IPS-15b (cell line): Measurements from ENCODE around the gene UPK1B.
"Not testable (repeated sequence)": the region's sequence is repeated elsewhere in the genome, so short reads cannot be mapped to it uniquely, and the experiment has no call there.

ENCODE experiments used
- H3K27me3 ChIP-seq: one replicate; pipeline ENCODE4 v1.6.1; 2013; ENCODE audit warnings: low read length; ENCODE audit not compliant: control insufficient read depth, insufficient read depth
- H3K36me3 ChIP-seq: one replicate; pipeline ENCODE4 v1.6.1; 2013; ENCODE audit warnings: low read length; ENCODE audit not compliant: control insufficient read depth, insufficient read depth
- H3K4me1 ChIP-seq: one replicate; pipeline ENCODE4 v1.6.1; 2013; ENCODE audit warnings: mild to moderate bottlenecking, low read length; ENCODE audit not compliant: control insufficient read depth, insufficient read depth
- H3K4me3 ChIP-seq: one replicate; pipeline ENCODE4 v1.5.1; 2013; ENCODE audit warnings: low read depth, low read length
- H3K9ac ChIP-seq: one replicate; pipeline ENCODE4 v1.6.1; 2013; ENCODE audit warnings: low read depth, mild to moderate bottlenecking, low read length
- H3K9me3 ChIP-seq: one replicate; pipeline ENCODE4 v1.6.1; 2013; ENCODE audit warnings: mild to moderate bottlenecking, low read length; ENCODE audit not compliant: control insufficient read depth, insufficient read depth

The UPK1B gene

DNA sequence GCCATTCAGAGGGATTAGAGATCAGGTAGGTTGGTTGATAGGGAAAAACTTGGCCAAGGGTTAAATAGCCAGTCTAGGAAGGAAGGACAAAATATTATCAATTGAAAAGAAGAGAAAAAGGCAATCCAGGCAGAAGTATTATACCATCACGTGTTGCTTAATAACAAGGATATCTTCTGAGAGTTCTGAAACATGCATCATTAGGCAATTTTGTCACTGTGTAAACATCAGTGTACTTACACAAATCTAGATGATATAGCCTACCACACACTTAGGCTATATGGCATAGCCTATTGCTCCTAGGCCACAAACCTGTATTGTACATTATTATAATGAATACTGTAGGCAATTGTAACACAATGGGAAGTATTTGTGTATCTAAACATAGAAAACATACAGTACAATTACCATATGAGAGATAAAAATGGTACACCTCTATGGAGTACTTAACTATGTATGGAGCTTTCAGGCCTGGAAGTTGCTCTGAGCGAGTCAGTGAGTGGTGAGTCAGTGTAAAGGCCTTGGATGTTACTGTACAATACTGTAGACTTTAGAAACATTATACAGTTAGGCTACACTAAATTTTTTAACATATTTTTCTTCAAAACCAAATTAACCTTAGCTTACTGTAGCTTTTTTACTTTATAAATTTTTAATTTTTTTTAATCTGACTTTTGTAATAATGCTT lies 24.8 kb upstream of the UPK1B start:
- peaks cover 2% of the 10 kb centered on the region for H3K4me1 ChIP-seq
- H3K9ac ChIP-seq: no peak overlapping the region
- no peaks in the 10 kb centered on the region for H3K36me3 ChIP-seq
- H3K9me3 ChIP-seq: no peaks in the 10 kb centered on the region
- no peak overlapping the region for H3K4me3 ChIP-seq
- peaks cover 4% of the 10 kb centered on the region for H3K27me3 ChIP-seq

DNA sequence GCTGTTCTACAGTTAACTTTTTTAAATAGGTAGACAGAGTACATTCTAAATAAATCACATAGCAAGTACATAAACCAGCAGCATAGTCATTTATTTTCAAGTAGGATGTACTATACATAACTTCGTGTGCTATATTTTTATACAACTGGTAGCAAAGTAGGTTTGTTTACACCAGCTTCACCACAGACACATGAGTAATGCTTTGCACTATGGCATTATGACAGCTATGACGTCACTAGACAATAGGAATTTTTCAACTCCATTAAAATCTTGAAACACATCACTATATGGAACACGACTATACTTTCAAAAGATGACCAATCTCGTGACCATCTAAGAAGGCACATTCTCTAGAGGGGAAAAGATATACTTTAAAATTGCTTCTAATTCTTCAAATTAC lies 23.9 kb upstream of the UPK1B start:
- peaks cover 4% of the 10 kb centered on the region for H3K27me3 ChIP-seq
- no peak overlapping the region for H3K4me3 ChIP-seq
- H3K9me3 ChIP-seq: no peaks in the 10 kb centered on the region
- no peaks in the 10 kb centered on the region for H3K36me3 ChIP-seq
- H3K4me1 ChIP-seq: peaks cover 2% of the 10 kb centered on the region
- no peak overlapping the region for H3K9ac ChIP-seq

DNA sequence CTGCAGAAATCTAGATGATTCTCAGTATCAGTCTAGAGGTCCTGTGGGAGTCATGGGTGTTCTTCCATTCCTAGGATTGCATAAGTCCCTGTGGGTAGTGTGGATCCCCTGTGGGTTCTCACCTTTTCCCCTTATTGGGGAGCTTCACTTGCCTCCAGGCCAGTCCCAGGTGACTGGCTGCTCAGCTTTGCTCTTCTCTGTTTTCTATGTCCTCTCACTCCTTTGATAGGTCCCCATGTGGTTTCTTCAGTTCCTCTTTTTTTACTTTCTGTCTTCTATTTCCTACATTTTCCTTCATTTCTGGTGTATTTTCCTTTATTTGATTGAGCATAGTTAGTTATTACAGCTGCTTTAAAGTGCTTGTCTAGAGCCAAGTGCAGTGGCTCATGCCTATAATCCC lies 16.5 kb upstream of the UPK1B start:
- H3K4me1 ChIP-seq: no peaks in the 10 kb centered on the region
- no peaks in the 10 kb centered on the region for H3K36me3 ChIP-seq
- no peaks in the 10 kb centered on the region for H3K9me3 ChIP-seq
- H3K9ac ChIP-seq: no peak overlapping the region
- no peak overlapping the region for H3K4me3 ChIP-seq
- H3K27me3 ChIP-seq: no peaks in the 10 kb centered on the region

DNA sequence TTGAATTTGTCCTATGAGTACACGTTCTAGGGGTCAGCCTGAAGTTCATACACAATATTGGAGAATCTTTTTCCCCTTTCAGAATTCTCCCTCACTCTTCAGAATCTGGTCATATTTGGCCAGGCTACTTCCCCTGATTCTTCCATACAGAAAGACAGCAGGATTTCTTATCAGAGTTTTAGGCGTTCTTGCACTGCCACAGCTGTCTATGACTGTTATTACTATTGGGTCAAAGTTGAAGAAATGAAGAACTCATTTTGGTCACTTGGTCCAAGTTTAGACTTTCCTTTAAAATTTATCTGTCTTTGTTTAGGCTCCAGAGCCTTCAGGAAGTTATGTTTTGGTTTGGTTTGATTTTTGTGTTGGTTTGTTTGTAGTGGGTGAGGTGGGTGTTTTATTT lies 15.4 kb upstream of the UPK1B start:
- Histone ChIP-seq H3K36me3 (no peaks in the 10 kb centered on the region), H3K9me3 (no peaks in the 10 kb centered on the region)

DNA sequence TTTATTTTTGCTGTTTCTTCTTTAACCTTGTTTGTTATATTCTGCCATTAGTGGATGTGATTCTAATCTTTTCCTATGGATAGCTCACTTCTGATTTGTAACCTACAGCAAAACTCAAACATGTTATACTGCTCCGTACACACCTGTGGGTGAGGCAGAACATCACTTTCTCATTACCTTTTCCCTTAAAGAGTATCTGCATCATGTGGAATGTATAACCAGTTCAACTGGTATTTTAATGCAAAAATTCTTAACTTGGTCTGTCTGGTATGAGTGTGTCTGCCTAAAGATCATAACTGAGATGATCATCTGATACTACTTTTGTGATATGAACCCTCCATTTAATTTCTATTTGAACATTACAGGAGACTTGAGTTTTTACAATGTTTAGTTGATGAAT lies 13.0 kb upstream of the UPK1B start:
- Histone ChIP-seq H3K9ac (no peak overlapping the region), H3K36me3 (no peaks in the 10 kb centered on the region), H3K27me3 (no peaks in the 10 kb centered on the region), H3K4me1 (no peaks in the 10 kb centered on the region), H3K9me3 (peaks cover 6% of the 10 kb centered on the region), H3K4me3 (no peak overlapping the region)

More for the DNA sequence above, 15.4 kb upstream of the UPK1B start:
- Histone ChIP-seq H3K27me3 (no peaks in the 10 kb centered on the region), H3K9ac (no peak overlapping the region), H3K4me1 (no peaks in the 10 kb centered on the region), H3K4me3 (no peak overlapping the region)

DNA sequence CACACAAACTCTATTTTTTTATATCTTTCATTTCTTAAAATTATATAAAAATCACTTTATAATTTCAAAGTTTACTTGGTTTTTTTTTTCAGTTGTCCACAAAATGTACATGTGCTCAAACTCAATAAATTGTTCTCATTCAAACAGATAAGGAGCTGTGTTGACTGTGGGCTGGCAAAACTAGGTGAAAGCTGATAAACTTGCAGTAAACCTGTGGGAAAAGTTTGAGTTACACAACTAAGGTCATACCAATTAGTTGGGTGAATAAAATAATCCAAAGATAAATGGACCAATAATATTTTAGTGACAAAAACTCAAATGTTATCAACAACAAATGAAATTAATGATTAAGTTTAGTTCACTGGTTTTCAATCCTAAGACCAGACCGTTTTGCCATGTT lies 12.6 kb upstream of the UPK1B start:
- Histone ChIP-seq H3K9me3 (peaks cover 6% of the 10 kb centered on the region), H3K27me3 (no peaks in the 10 kb centered on the region), H3K36me3 (no peaks in the 10 kb centered on the region), H3K4me3 (no peak overlapping the region), H3K9ac (no peak overlapping the region), H3K4me1 (no peaks in the 10 kb centered on the region)

DNA sequence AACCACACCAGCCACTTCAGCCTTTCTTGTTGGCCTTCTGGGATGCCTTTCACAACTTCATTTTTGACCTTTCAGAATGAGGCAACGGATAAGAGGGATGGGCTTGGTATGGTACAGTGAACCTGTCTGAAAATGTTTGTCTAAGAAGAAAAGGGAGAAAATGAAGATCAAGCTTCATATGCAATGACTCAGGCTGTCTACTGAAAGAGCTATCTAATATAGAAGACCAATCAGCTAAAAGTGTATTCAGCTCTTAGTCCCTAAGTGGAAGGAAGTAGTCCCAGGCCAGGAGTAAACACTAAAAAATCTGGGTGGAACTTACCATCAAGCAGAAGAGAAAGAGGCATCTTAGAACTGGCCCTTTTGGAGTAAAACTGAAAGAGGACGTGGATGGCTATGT lies 12.2 kb upstream of the UPK1B start:
- Histone ChIP-seq H3K9ac (no peak overlapping the region), H3K4me1 (no peaks in the 10 kb centered on the region), H3K4me3 (no peak overlapping the region), H3K27me3 (no peaks in the 10 kb centered on the region), H3K9me3 (peaks cover 6% of the 10 kb centered on the region), H3K36me3 (no peaks in the 10 kb centered on the region)

DNA sequence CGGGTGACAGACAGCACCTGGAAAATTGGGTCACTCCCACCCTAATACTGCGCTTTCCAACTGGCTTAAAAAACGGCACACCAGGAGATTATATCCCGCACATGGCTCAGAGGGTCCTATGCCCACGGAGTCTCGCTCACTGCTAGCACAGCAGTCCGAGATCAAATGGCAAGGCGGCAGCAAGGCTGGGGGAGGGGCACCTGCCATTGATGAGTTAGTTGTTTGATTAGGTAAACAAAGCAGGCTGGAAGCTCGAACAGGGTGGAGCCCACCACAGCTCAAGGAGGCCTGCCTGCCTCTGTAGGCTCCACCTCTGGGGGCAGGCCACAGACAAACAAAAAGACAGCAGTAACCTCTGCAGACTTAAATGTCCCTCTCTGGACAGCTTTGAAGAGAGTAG lies 8.7 kb upstream of the UPK1B start:
- not testable (repeated sequence) for H3K36me3 ChIP-seq, H3K9ac ChIP-seq, H3K9me3 ChIP-seq, H3K27me3 ChIP-seq, H3K4me1 ChIP-seq, H3K4me3 ChIP-seq

DNA sequence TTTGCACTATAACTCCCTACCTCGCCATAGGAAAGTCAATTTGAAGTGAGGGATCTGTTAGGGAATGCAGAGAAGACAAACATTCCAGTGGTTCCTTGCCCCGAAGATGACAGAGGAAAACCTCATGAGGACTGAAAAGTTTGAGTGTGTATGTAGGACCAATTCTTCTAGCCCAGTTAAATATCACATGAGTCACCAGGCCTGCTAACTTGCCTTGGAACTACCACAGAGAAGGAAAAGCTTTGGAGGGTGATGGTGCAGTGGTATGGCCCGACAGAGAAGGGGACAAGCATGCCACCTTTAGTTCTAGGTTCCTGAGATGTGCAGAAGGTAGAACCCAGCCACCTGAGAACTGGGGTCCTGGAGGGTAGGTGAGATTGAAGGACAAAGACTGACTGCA lies 2.6 kb upstream of the UPK1B start:
- no peak overlapping the region for H3K9ac ChIP-seq
- no peak overlapping the region for H3K4me3 ChIP-seq
- H3K9me3 ChIP-seq: no peaks in the 10 kb centered on the region
- no peaks in the 10 kb centered on the region for H3K36me3 ChIP-seq
- peaks cover 4% of the 10 kb centered on the region for H3K27me3 ChIP-seq
- no peaks in the 10 kb centered on the region for H3K4me1 ChIP-seq

DNA sequence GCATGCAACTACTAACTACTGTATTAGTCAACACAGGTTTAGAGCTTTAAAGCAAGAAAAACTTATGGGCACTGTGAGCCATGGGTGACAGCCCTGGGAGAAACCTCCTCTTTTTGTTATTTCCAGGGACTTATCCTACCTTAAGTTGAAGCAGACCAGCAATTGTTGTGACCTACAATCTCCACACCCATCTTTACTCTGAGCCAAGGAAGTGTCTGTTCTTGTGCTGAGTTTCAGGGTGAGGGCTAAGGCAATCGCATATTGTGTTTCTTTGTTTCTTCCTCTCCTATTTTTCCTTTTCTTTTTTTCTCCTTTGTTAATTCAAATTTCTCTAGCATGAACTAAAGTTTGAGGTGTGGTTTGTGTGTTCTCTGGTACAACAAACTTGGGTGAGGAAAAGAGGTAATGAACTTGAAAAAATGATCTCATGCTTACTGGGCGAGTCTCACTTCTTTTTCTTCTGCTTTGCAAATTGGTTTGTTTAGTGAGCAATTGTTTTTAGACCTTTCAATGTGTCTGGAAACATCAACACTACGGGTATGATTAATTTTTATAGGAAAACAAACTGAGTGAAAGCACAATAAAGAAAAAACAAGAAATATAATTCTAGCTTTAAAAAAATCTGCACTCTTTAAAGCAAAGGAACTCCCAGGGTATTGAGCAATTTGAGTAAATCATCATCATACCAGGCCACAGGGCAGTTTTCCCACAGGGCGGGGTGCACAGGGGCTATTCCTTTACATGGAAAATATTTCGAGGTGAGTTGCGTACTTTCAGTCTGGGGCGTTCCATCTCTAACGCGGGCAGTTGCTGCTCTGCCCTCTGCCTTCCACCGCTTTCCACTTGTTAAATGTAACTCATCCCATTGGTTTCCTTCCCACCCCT lies 2.7 kb downstream of the UPK1B start:
- no peak overlapping the region for H3K4me3 ChIP-seq
- H3K9me3 ChIP-seq: no peaks in the 10 kb centered on the region
- H3K9ac ChIP-seq: no peak overlapping the region
- H3K36me3 ChIP-seq: no peaks in the 10 kb centered on the region
- peaks cover 4% of the 10 kb centered on the region for H3K27me3 ChIP-seq
- no peaks in the 10 kb centered on the region for H3K4me1 ChIP-seq

DNA sequence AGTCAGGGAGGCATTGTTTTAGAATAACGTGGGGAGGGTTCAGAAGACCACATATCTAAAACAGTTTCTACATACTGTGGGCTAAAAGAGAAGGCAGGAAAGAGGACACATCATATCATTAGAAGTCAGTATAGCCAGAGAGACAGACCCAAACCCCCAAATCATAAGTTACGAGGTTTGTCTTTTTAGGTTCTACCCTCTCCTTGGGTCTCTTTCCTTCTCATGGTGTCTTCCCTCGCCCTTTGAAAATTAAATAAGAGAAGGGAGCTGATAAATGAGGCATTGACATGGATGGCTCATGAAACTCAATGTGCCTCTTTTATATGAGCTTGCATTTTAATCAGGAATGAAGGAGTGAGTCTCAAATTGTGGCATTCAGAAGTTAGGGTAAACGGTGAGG lies 3.4 kb downstream of the UPK1B start:
- Histone ChIP-seq H3K9ac (no peak overlapping the region), H3K36me3 (no peaks in the 10 kb centered on the region), H3K9me3 (no peaks in the 10 kb centered on the region), H3K4me3 (no peak overlapping the region), H3K4me1 (no peaks in the 10 kb centered on the region), H3K27me3 (peaks cover 4% of the 10 kb centered on the region)

DNA sequence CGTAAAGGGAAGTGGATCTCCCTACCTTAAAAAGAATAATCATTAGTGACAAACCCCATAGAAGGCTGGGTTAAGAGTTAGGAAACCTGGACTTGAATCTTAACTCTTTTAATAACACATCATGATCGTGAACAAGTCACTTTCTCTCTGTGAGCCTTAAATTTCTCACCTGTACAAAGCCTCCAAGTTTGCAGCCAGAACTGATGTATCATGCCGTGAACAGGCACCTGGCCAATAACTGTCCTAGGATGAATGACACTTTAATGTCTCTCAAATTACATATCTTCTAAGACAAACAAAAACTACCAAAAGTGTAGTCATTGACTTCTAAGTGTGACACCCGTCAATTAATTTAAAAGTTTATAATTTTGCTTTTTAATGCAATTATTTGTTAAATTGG lies 3.9 kb downstream of the UPK1B start:
- Histone ChIP-seq H3K9me3 (no peaks in the 10 kb centered on the region), H3K4me3 (no peak overlapping the region), H3K9ac (no peak overlapping the region), H3K4me1 (no peaks in the 10 kb centered on the region), H3K36me3 (no peaks in the 10 kb centered on the region), H3K27me3 (peaks cover 3% of the 10 kb centered on the region)
